Erythroblast (primary cell): ENCODE data around the gene XPNPEP3.

Experiments
- GATA1 ChIP-seq: IDR thresholded peaks from 2 replicates; pipeline ENCODE4 v1.6.1; 2011; ENCODE audit warnings: low read depth, mild to moderate bottlenecking, control low read depth, low read length, moderate library complexity
- POLR2A ChIP-seq: IDR thresholded peaks from 2 replicates; pipeline ENCODE4 v1.6.1; 2011; ENCODE audit warnings: mild to moderate bottlenecking, low read length

GRCh38 chr22:40976866-40977700 is 120.1 kb downstream of the XPNPEP3 start:
- no peak for TF ChIP-seq POLR2A
- TF ChIP-seq GATA1 = no peak
